HepG2 (cell line): Measurements from ENCODE around the gene SLC25A15. TPM values are rescaled to one million over a fixed set of nuclear protein-coding genes. Genes with fewer than 3 reads are reported as not detected.

Experiments
- BRD4 ChIP-seq: sonication (generic); formaldehyde crosslinking; IDR thresholded peaks from 2 replicates; pipeline ENCODE4 v1.4.0; 2020; ENCODE audit warnings: missing genetic modification reagents
- CEBPG ChIP-seq: IDR thresholded peaks from 2 replicates; pipeline ENCODE4 v1.6.1; 2016
- CREB1 ChIP-seq, 2 experiments: fragments of 450-650 bp in 1 of 2; IDR thresholded peaks; 2 replicates each; pipeline ENCODE4 v1.6.1; 2016 to 2017; ENCODE audit warnings: control low read depth in 1 of 2, mild to moderate bottlenecking in 1 of 2, missing compliant biosample characterization in 1 of 2, missing genetic modification characterization in 1 of 2
- EEA1 ChIP-seq: sonication (generic); formaldehyde crosslinking; IDR thresholded peaks from 2 replicates; pipeline ENCODE4 v1.5.1; 2020; ENCODE audit warnings: mild to moderate bottlenecking, missing genetic modification reagents, borderline replicate concordance
- FOXA3 ChIP-seq: IDR thresholded peaks from 2 replicates; pipeline ENCODE4 v1.6.1; 2016; ENCODE audit warnings: missing genetic modification reagents, missing compliant biosample characterization
- GATAD1 ChIP-seq: IDR thresholded peaks from 2 replicates; pipeline ENCODE4 v1.6.1; 2016; ENCODE audit warnings: missing genetic modification reagents, missing compliant biosample characterization
- KAT8 ChIP-seq: IDR thresholded peaks from 2 replicates; pipeline ENCODE4 v1.6.1; 2016; ENCODE audit warnings: missing genetic modification reagents, missing compliant biosample characterization
- KDM4B ChIP-seq: sonication (generic); formaldehyde crosslinking; IDR thresholded peaks from 2 replicates; pipeline ENCODE4 v1.4.0; 2020; ENCODE audit warnings: missing genetic modification reagents
- KDM6A ChIP-seq: IDR thresholded peaks from 2 replicates; pipeline ENCODE4 v1.6.1; 2016; ENCODE audit warnings: low read depth
- MLLT10 ChIP-seq: sonication (generic); formaldehyde crosslinking; IDR thresholded peaks from 2 replicates; pipeline ENCODE4 v1.4.0; 2020; ENCODE audit warnings: missing genetic modification reagents
- MTA1 ChIP-seq: sonication (generic); formaldehyde crosslinking; IDR thresholded peaks from 2 replicates; pipeline ENCODE4 v1.4.0; 2020; ENCODE audit warnings: missing genetic modification reagents, mild to moderate bottlenecking, borderline replicate concordance
- NCOA5 ChIP-seq: sonication (generic); formaldehyde crosslinking; IDR thresholded peaks from 2 replicates; pipeline ENCODE4 v1.4.0; 2020; ENCODE audit warnings: missing genetic modification reagents
- NR1H2 ChIP-seq: sonication (generic); formaldehyde crosslinking; IDR thresholded peaks from 2 replicates; pipeline ENCODE4 v1.8.1; 2022; ENCODE audit warnings: low read depth, missing genetic modification reagents, borderline replicate concordance
- ONECUT2 ChIP-seq: sonication (generic); formaldehyde crosslinking; IDR thresholded peaks from 2 replicates; pipeline ENCODE4 v1.4.0; 2020; ENCODE audit warnings: missing genetic modification reagents
- PHF20 ChIP-seq: sonication (generic); formaldehyde crosslinking; IDR thresholded peaks from 2 replicates; pipeline ENCODE4 v1.5.0; 2020; ENCODE audit warnings: mild to moderate bottlenecking, missing genetic modification reagents
- SPEN ChIP-seq: sonication (generic); formaldehyde crosslinking; IDR thresholded peaks from 2 replicates; pipeline ENCODE4 v1.5.1; 2020; ENCODE audit warnings: low read depth, mild to moderate bottlenecking, missing genetic modification reagents
- ZBTB14 ChIP-seq: sonication (generic); formaldehyde crosslinking; IDR thresholded peaks from 2 replicates; pipeline ENCODE4 v1.4.0; 2020; ENCODE audit warnings: missing genetic modification reagents
- ZBTB38 ChIP-seq: sonication (generic); formaldehyde crosslinking; IDR thresholded peaks from 2 replicates; pipeline ENCODE4 v1.5.1; 2020; ENCODE audit warnings: mild to moderate bottlenecking, missing genetic modification reagents
- ZFP36L2 ChIP-seq: sonication (generic); formaldehyde crosslinking; IDR thresholded peaks from 2 replicates; pipeline ENCODE4 v1.4.0; 2020; ENCODE audit warnings: missing genetic modification reagents
- ZNF3 ChIP-seq: IDR thresholded peaks from 2 replicates; pipeline ENCODE4 v1.7.0; 2017; ENCODE audit warnings: inconsistent platforms
- ZNF687 ChIP-seq: sonication (generic); formaldehyde crosslinking; IDR thresholded peaks from 2 replicates; pipeline ENCODE4 v1.5.1; 2020; ENCODE audit warnings: mild to moderate bottlenecking, missing genetic modification reagents, moderate library complexity
- polyA plus RNA-seq, 8 experiments: library from polyadenylated mRNA; depleted of rRNA in 3 of 8; stranded (reverse) in 7 of 8; unstranded in 1 of 8; fragments of >200 nt; fragmentation: Illumina TruSeq in 4 of 8; extraction: Trizol in 4 of 8; gene quantifications; 2 replicates each; pipeline versions ENCODE4 v1.2.1 to v1.2.3, GENCODE V29; 2011 to 2016; ENCODE audit warnings: low read depth in 4 of 8, missing spikeins in 1 of 8, mixed read lengths in 1 of 8; ENCODE audit not compliant: insufficient read depth in 1 of 8
- total RNA-seq, 5 experiments: library from RNA; depleted of rRNA; stranded (reverse); fragments of >200 nt; fragmentation: Illumina TruSeq; extraction: Trizol; gene quantifications; 2 replicates each; pipeline ENCODE4 v1.2.3, GENCODE V29; 2016; ENCODE audit warnings: low read depth in 1 of 5
- TF ChIP-seq, protein P1 (sequence below): sonication (generic); formaldehyde crosslinking; IDR thresholded peaks from 2 replicates; pipeline ENCODE4 v1.8.0; 2022; ENCODE audit warnings: mild to moderate bottlenecking, missing genetic modification reagents, borderline replicate concordance
- TF ChIP-seq, protein P2 (sequence below): sonication (generic); formaldehyde crosslinking; IDR thresholded peaks from 2 replicates; pipeline ENCODE4 v1.4.0; 2020; ENCODE audit warnings: missing genetic modification reagents
- TF ChIP-seq, protein P3 (sequence below): sonication (generic); formaldehyde crosslinking; IDR thresholded peaks from 2 replicates; pipeline ENCODE4 v1.4.0; 2020; ENCODE audit warnings: mild to moderate bottlenecking, missing genetic modification reagents

Gene SLC25A15
- total and polyA plus RNA-seq, 2 of the 13 experiments (the other 11 are each of a cell fraction or from before 2014, with no cell fraction given): 17.3 to 39.1 TPM

- TF ChIP-seq, protein P1, sequence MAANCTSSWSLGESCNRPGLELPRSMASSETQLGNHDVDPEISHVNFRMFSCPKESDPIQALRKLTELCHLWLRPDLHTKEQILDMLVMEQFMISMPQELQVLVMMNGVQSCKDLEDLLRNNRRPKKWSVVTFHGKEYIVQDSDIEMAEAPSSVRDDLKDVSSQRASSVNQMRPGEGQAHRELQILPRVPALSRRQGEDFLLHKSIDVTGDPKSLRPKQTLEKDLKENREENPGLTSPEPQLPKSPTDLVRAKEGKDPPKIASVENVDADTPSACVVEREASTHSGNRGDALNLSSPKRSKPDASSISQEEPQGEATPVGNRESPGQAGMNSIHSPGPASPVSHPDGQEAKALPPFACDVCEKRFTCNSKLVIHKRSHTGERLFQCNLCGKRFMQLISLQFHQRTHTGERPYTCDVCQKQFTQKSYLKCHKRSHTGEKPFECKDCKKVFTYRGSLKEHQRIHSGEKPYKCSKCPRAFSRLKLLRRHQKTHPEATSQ (CRISPR knock-in tag): no peak
- TF ChIP-seq CEBPG (CRISPR knock-in tag) (no peak), MTA1 (CRISPR knock-in tag) (peak; percentile 91; the same call in 1 of the 2 replicates), CREB1 (IDR thresholded peaks at IDR 0.05) (no peak), CREB1 (CRISPR knock-in tag; IDR thresholded peaks at IDR 0.05) (no peak), BRD4 (CRISPR knock-in tag) (no peak), NR1H2 (CRISPR knock-in tag) (no peak), KDM6A (CRISPR knock-in tag) (no peak), ZBTB38 (CRISPR knock-in tag) (peak; percentile 51; the same call in 1 of the 2 replicates), KDM4B (no peak), MLLT10 (no peak), GATAD1 (CRISPR knock-in tag) (peak; percentile 43; the same call in 1 of the 2 replicates), NCOA5 (no peak), EEA1 (CRISPR knock-in tag) (no peak), ZNF3 (CRISPR knock-in tag) (no peak), KAT8 (CRISPR knock-in tag) (no peak), ONECUT2 (CRISPR knock-in tag) (no peak), SPEN (peak; percentile 92), FOXA3 (CRISPR knock-in tag) (peak; percentile 33), ZNF687 (CRISPR knock-in tag) (peak; percentile 85), ZBTB14 (CRISPR knock-in tag) (no peak), PHF20 (CRISPR knock-in tag) (no peak; the same call in 1 of the 2 replicates), ZFP36L2 (no peak)
- TF ChIP-seq, protein P2, sequence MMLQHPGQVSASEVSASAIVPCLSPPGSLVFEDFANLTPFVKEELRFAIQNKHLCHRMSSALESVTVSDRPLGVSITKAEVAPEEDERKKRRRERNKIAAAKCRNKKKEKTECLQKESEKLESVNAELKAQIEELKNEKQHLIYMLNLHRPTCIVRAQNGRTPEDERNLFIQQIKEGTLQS (CRISPR knock-in tag): no peak
- TF ChIP-seq, protein P3, sequence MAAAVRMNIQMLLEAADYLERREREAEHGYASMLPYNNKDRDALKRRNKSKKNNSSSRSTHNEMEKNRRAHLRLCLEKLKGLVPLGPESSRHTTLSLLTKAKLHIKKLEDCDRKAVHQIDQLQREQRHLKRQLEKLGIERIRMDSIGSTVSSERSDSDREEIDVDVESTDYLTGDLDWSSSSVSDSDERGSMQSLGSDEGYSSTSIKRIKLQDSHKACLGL (CRISPR knock-in tag): peak; percentile 28; the same call in 1 of the 2 replicates
These were observed at the start of gene SLC25A15 (continued) for GRCh38 chr13:40789275-40790153.
